ENCODE results near the gene RPL7L1.

RPL7L1 gene

DNA sequence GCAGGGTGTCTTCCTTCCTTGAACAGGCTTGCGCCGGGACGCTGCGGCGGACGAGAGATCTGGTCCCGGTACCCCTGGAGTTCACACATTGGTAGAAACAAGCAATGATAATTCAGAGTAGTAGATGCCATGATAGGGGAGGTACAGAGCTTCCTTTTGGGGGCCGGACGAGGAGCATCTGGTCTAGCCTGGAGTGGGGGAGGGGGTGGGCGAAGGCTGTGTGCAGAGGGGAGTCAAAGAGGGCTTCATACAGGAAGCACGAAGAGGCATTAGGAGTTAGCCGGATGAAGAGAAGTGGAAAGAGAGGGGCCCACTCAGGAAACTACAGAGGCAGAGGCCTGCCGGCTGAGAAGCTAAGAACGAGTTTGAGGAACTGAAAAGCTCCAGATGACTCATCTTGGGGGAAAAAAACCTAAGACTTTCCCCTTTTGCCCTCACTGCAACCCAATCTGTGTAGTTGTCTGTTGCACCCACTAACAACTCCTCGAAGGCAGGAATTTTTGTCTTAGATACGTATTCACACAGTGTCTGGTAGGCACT, 50.5 kb downstream of the RPL7L1 start:
- H3K9me3 ChIP-seq (ENCODE audit: insufficient read depth, low read length): no peaks in the 10 kb centered on the region
- peaks cover 22% of the 10 kb centered on the region for H3F3A ChIP-seq (ENCODE audit: insufficient read depth)
- TF ChIP-seq, protein P1, sequence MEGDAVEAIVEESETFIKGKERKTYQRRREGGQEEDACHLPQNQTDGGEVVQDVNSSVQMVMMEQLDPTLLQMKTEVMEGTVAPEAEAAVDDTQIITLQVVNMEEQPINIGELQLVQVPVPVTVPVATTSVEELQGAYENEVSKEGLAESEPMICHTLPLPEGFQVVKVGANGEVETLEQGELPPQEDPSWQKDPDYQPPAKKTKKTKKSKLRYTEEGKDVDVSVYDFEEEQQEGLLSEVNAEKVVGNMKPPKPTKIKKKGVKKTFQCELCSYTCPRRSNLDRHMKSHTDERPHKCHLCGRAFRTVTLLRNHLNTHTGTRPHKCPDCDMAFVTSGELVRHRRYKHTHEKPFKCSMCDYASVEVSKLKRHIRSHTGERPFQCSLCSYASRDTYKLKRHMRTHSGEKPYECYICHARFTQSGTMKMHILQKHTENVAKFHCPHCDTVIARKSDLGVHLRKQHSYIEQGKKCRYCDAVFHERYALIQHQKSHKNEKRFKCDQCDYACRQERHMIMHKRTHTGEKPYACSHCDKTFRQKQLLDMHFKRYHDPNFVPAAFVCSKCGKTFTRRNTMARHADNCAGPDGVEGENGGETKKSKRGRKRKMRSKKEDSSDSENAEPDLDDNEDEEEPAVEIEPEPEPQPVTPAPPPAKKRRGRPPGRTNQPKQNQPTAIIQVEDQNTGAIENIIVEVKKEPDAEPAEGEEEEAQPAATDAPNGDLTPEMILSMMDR (IDR thresholded peaks at IDR 0.05; ENCODE audit: insufficient read depth, low read length, poor library complexity, severe bottlenecking): no peak
- no peak for TF ChIP-seq EZH2phosphoT487 (conservative IDR thresholded peaks at IDR 0.05; ENCODE audit: low read length)
- H2AFZ ChIP-seq (ENCODE audit: low read depth, low read length, severe bottlenecking): peak overlapping the region; percentile 50
- H3K9me2 ChIP-seq (replicated peaks; ENCODE audit: insufficient read depth, low read length): no peaks in the 10 kb centered on the region
- H3K4me2 ChIP-seq (ENCODE audit: low read depth, low read length, poor library complexity, severe bottlenecking): peak overlapping the region; percentile 73
- H3K9ac ChIP-seq (ENCODE audit: low read length): peak overlapping the region; percentile 76
- no peaks in the 10 kb centered on the region for H3K27me3 ChIP-seq (ENCODE audit: low read length)
- peaks cover 47% of the 10 kb centered on the region for H3K79me2 ChIP-seq (ENCODE audit: insufficient read depth, low read length)
- 0 out of 2 replicates have a peak, but pooled peaks cover 4% of the 10 kb centered on the region for H3K36me3 ChIP-seq (ENCODE audit: low read length)
- H4K20me1 ChIP-seq (ENCODE audit: low read depth, low read length): no peaks in the 10 kb centered on the region
- peak overlapping the region; percentile 92 for H3K27ac ChIP-seq (ENCODE audit: low read depth, low read length)
- H3K4me3 ChIP-seq (ENCODE audit: insufficient read depth, low read length, poor library complexity, severe bottlenecking): peak overlapping the region; percentile 62

DNA sequence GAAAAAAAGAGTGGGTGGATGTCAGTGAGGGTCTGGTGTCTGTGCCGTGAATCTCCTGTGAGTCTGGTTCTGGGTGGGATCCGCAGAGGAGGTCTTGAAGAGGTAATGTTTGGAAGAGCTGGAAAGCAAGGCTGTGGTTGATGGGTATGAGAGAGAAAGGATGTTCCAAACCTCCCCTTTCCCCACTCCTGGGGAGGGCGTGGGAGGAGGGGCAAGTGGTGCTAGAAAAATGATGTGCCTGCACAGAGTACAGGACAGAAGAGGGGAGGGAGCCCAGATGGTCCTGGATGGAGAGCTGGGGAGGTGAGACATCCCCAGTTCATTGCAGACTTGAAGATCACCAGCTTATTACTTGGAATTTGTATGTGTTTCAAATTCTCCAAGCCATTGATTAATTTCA, 53.0 kb downstream of the RPL7L1 start:
- Histone ChIP-seq H3K9me3 (ENCODE audit: insufficient read depth, low read length) (no peaks in the 10 kb centered on the region), H3K9me2 (replicated peaks; ENCODE audit: insufficient read depth, low read length) (no peaks in the 10 kb centered on the region), H4K20me1 (ENCODE audit: low read depth, low read length) (no peaks in the 10 kb centered on the region; the same call in 1 of the 2 replicates), H3K36me3 (ENCODE audit: low read length) (peaks cover 9% of the 10 kb centered on the region; the same call in 1 of the 2 replicates), H3F3A (ENCODE audit: insufficient read depth) (peaks cover 22% of the 10 kb centered on the region), H3K4me3 (ENCODE audit: insufficient read depth, low read length, poor library complexity, severe bottlenecking) (no peak overlapping the region), H3K27me3 (ENCODE audit: low read length) (no peaks in the 10 kb centered on the region), H3K27ac (ENCODE audit: low read depth, low read length) (no peak overlapping the region), H2AFZ (ENCODE audit: low read depth, low read length, severe bottlenecking) (no peak overlapping the region), H3K9ac (ENCODE audit: low read length) (no peak overlapping the region), H3K79me2 (ENCODE audit: insufficient read depth, low read length) (peaks cover 59% of the 10 kb centered on the region), H3K4me2 (ENCODE audit: low read depth, low read length, poor library complexity, severe bottlenecking) (peak overlapping the region; percentile 16)
- no peak for TF ChIP-seq EZH2phosphoT487 (conservative IDR thresholded peaks at IDR 0.05; ENCODE audit: low read length)
- TF ChIP-seq, protein P1 (IDR thresholded peaks at IDR 0.05; ENCODE audit: insufficient read depth, low read length, poor library complexity, severe bottlenecking): no peak

DNA sequence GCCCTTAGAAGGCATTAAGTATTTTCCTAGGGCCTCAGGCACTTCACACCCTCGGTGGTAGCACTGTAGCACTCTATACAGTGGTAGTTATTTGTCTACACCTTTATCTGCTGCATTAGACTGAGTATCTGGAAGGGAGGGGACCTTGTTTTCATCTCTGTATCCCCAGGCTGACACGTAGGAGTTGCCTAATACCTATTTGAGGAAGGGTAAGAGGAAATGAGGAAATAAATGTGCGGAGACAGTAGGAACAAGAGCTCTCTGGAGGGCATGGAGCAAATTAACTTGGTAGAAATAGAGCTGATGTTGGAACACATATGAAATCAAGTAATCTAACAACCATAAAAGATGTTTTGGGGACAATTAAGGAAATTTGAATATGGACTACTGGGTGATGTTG, 53.8 kb downstream of the RPL7L1 start:
- Histone ChIP-seq H4K20me1 (ENCODE audit: low read depth, low read length) (no peaks in the 10 kb centered on the region; the same call in 1 of the 2 replicates), H3K36me3 (ENCODE audit: low read length) (peaks cover 9% of the 10 kb centered on the region; the same call in 1 of the 2 replicates), H2AFZ (ENCODE audit: low read depth, low read length, severe bottlenecking) (no peak overlapping the region), H3K9me2 (replicated peaks; ENCODE audit: insufficient read depth, low read length) (no peaks in the 10 kb centered on the region), H3K9ac (ENCODE audit: low read length) (no peak overlapping the region), H3K9me3 (ENCODE audit: insufficient read depth, low read length) (no peaks in the 10 kb centered on the region), H3F3A (ENCODE audit: insufficient read depth) (peaks cover 21% of the 10 kb centered on the region), H3K79me2 (ENCODE audit: insufficient read depth, low read length) (peaks cover 59% of the 10 kb centered on the region), H3K4me3 (ENCODE audit: insufficient read depth, low read length, poor library complexity, severe bottlenecking) (no peak overlapping the region), H3K27ac (ENCODE audit: low read depth, low read length) (no peak overlapping the region), H3K4me2 (ENCODE audit: low read depth, low read length, poor library complexity, severe bottlenecking) (no peak overlapping the region), H3K27me3 (ENCODE audit: low read length) (no peaks in the 10 kb centered on the region)
- TF ChIP-seq EZH2phosphoT487 (conservative IDR thresholded peaks at IDR 0.05; ENCODE audit: low read length): no peak
- TF ChIP-seq, protein P1 (IDR thresholded peaks at IDR 0.05; ENCODE audit: insufficient read depth, low read length, poor library complexity, severe bottlenecking): no peak
